ENCODE data around the gene TREML2.

TREML2 gene

GRCh38 chr6:41224800-41225199, 23.9 kb upstream of the TREML2 start:
- H3K4me3 ChIP-seq (ENCODE audit: low read depth, low read length), result no peak overlapping the region
- DNase-seq (ENCODE audit: low read depth), result no peak
- no peak for TF ChIP-seq CTCF (IDR thresholded peaks at IDR 0.05; ENCODE audit: low read depth, low read length, missing control alignments)

- no peak overlapping the region for H3K4me3 ChIP-seq (ENCODE audit: low read depth, low read length)
- DNase-seq (ENCODE audit: low read depth), result no peak
- TF ChIP-seq CTCF (IDR thresholded peaks at IDR 0.05; ENCODE audit: low read depth, low read length, missing control alignments), result no peak
Measured at GRCh38 chr6:41222513-41222912, 21.6 kb upstream of the TREML2 start.

- TF ChIP-seq CTCF (IDR thresholded peaks at IDR 0.05; ENCODE audit: low read depth, low read length, missing control alignments), result no peak
- no peak for DNase-seq (ENCODE audit: low read depth)
- H3K4me3 ChIP-seq (ENCODE audit: low read depth, low read length), result no peak overlapping the region
Measured at GRCh38 chr6:41222045-41222444, 21.1 kb upstream of the TREML2 start.

GRCh38 chr6:41216616-41217015, 15.7 kb upstream of the TREML2 start:
- no peak for TF ChIP-seq CTCF (IDR thresholded peaks at IDR 0.05; ENCODE audit: low read depth, low read length, missing control alignments)
- DNase-seq (ENCODE audit: low read depth), result no peak
- H3K4me3 ChIP-seq (ENCODE audit: low read depth, low read length), result no peak overlapping the region

- H3K4me3 ChIP-seq (ENCODE audit: low read depth, low read length), result no peak overlapping the region
- no peak for DNase-seq (ENCODE audit: low read depth)
- TF ChIP-seq CTCF (IDR thresholded peaks at IDR 0.05; ENCODE audit: low read depth, low read length, missing control alignments), result no peak
Measured at GRCh38 chr6:41215777-41216176, 14.8 kb upstream of the TREML2 start.

- H3K4me3 ChIP-seq (ENCODE audit: low read depth, low read length), result no peak overlapping the region
- DNase-seq (ENCODE audit: low read depth), result no peak
- no peak for TF ChIP-seq CTCF (IDR thresholded peaks at IDR 0.05; ENCODE audit: low read depth, low read length, missing control alignments)
Measured at GRCh38 chr6:41214559-41215238, 13.8 kb upstream of the TREML2 start.
